Keratinocyte (primary cell): ENCODE measurements around the gene SPTAN1. TPM values are rescaled to one million over a fixed set of nuclear protein-coding genes. Genes with fewer than 3 reads are reported as not detected.
A peak's percentile ranks its signal among the peaks of the same experiment; 100 is the strongest.

Experiments used
- DNase-seq: peaks from one replicate; pipeline ENCODE4 v3.0.0-alpha.2; 2011; ENCODE audit warnings: low read depth, missing footprints, low spot score
- FAIRE-seq: peaks from 2 replicates; lab custom pipeline; 2011; peaks lifted over from hg19 to GRCh38; lab: Jason Lieb, UNC
- H2AFZ ChIP-seq: 2 replicates; pipeline ENCODE4 v1.6.0; 2012; ENCODE audit warnings: low read length, control low read depth, inconsistent platforms; ENCODE audit not compliant: control insufficient read depth
- H3K27ac ChIP-seq: 2 replicates; pipeline ENCODE4 v1.5.1; 2011; ENCODE audit warnings: low read length; ENCODE audit not compliant: control insufficient read depth, insufficient read depth
- H3K27me3 ChIP-seq: 3 replicates; pipeline ENCODE4 v1.6.0; 2011; ENCODE audit warnings: low read length; ENCODE audit not compliant: control insufficient read depth, insufficient read depth; ENCODE audit errors: extremely low read depth
- H3K36me3 ChIP-seq, 2 experiments: 2 replicates in 1 of 2; 3 replicates in 1 of 2; pipeline ENCODE4 v1.5.1; 2011; ENCODE audit warnings: low read length in 2 of 2, mild to moderate bottlenecking in 1 of 2; ENCODE audit not compliant: control insufficient read depth in 2 of 2, insufficient read depth in 2 of 2; ENCODE audit errors: extremely low read depth in 1 of 2
- H3K4me1 ChIP-seq: 3 replicates; pipeline ENCODE4 v1.5.1; 2011; ENCODE audit warnings: low read length; ENCODE audit not compliant: control insufficient read depth, insufficient read depth; ENCODE audit errors: extremely low read depth
- H3K4me2 ChIP-seq: 3 replicates; pipeline ENCODE4 v1.6.0; 2011; ENCODE audit warnings: low read depth, low read length; ENCODE audit not compliant: control insufficient read depth, insufficient read depth; ENCODE audit errors: extremely low read depth
- H3K4me3 ChIP-seq, 3 experiments: fragments of 200-600 bp in 1 of 3; sonication (generic) in 1 of 3; 2 replicates in 2 of 3; 3 replicates in 1 of 3; pipeline ENCODE4 v1.5.1; 2011 to 2016; ENCODE audit warnings: low read length in 3 of 3, mild to moderate bottlenecking in 3 of 3, control low read depth in 2 of 3, inconsistent platforms in 1 of 3, low read depth in 1 of 3, mixed read lengths in 1 of 3, mixed run types in 1 of 3, moderate library complexity in 1 of 3; ENCODE audit not compliant: control insufficient read depth in 2 of 3, insufficient read depth in 2 of 3; ENCODE audit errors: extremely low read depth in 1 of 3
- H3K79me2 ChIP-seq: 2 replicates; pipeline ENCODE4 v1.6.0; 2012; ENCODE audit warnings: low read length; ENCODE audit not compliant: control insufficient read depth, insufficient read depth
- H3K9ac ChIP-seq: 3 replicates; pipeline ENCODE4 v1.6.0; 2011; ENCODE audit warnings: low read length; ENCODE audit not compliant: control insufficient read depth, insufficient read depth; ENCODE audit errors: extremely low read depth
- H3K9me1 ChIP-seq: 3 replicates; pipeline ENCODE4 v1.6.0; 2011; ENCODE audit warnings: low read length; ENCODE audit not compliant: control insufficient read depth, insufficient read depth; ENCODE audit errors: extremely low read depth
- H3K9me3 ChIP-seq: 2 replicates; pipeline ENCODE4 v1.5.1; 2012; ENCODE audit warnings: low read depth, low read length; ENCODE audit not compliant: control insufficient read depth
- H4K20me1 ChIP-seq: 3 replicates; pipeline ENCODE4 v1.6.0; 2011; ENCODE audit warnings: low read length; ENCODE audit not compliant: control insufficient read depth, insufficient read depth; ENCODE audit errors: extremely low read depth
- CTCF ChIP-seq, 3 experiments: IDR thresholded peaks in 1 of 3; conservative IDR thresholded peaks in 1 of 3; optimal IDR thresholded peaks in 1 of 3; 2 replicates in 2 of 3; 3 replicates in 1 of 3; pipeline versions ENCODE3 to v1.5.1; 2011; ENCODE audit warnings: low read length in 3 of 3, mild to moderate bottlenecking in 3 of 3, moderate library complexity in 2 of 3, control low read depth in 1 of 3, inconsistent platforms in 1 of 3; ENCODE audit not compliant: insufficient read depth in 2 of 3; ENCODE audit errors: extremely low read depth in 1 of 3
- EZH2 ChIP-seq: IDR thresholded peaks from one replicate; pipeline ENCODE4 v1.6.1; 2012; ENCODE audit warnings: inconsistent platforms, mild to moderate bottlenecking, low read length, moderate library complexity
- dilution Hi-C: fragments of 300-500 bp; cut with MboI; formaldehyde crosslinking; loops from one replicate; pipeline ENCODE4 v1.7.0; 2020; ENCODE audit warnings: low sequenced_read_pairs; ENCODE audit not compliant: extremely low pct_ligation_motif_present
- polyA plus RNA-seq, 5 experiments: library from polyadenylated mRNA; depleted of rRNA in 3 of 5; stranded (reverse) in 3 of 5; stranded (forward) in 1 of 5; unstranded in 1 of 5; fragments of >200 nt; gene quantifications; 1 replicate in 1 of 5; 2 replicates in 3 of 5; 3 replicates in 1 of 5; pipeline versions ENCODE4 v1.2.1 to v1.2.3, GENCODE V29; 2011 to 2012; ENCODE audit warnings: missing spikeins in 2 of 5, low read depth in 1 of 5, low replicate concordance in 1 of 5

The SPTAN1 gene
- polyA plus RNA-seq, 1 donor (not counting 4 experiments of a cell fraction or from before 2014, with no cell fraction given), result 98.7 TPM

DNA sequence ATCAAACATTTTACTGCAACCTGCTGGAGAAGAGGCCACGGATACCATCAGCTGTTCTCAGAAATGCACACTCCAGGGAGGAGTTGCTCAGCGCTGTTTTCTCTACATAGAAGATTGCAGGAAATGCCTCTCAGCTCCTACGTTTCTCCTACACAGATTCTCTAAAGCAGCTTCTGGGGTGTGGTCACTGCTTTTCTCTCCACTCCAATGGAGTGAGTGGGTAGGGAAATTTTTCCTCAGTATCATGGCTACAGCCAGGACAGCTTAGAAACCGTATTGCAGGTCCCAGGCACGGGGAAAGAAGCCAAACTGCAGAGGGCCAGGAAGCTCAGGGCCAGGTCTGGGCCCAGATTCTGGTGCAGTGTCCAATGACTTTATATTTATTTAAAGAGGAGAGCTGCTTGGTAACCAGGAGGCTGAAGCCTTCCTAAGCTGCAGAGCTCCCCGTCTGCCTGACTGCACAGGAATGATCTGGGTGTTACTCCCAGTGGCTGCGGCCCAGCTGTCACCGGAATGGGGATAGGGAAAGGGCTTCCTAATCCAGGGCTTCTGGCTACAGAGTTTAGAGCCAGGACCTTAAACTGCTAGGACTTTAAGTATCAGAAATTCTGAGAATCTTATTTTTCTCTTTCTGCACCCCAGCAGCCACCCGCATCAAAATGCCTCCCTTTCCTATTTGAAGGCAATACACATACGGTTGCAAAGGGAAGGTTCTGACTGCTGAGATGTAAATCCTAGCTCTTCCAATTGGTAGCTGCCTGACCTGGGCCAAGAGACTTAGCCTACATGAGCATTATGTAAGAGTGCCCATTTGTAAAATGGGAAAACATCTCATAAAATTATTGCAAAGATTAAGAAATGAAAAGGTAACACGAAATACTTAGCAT, 1.4 kb upstream of the SPTAN1 start:
- dilution Hi-C loops, result no loop called here
- DNase-seq, result no peak

DNA sequence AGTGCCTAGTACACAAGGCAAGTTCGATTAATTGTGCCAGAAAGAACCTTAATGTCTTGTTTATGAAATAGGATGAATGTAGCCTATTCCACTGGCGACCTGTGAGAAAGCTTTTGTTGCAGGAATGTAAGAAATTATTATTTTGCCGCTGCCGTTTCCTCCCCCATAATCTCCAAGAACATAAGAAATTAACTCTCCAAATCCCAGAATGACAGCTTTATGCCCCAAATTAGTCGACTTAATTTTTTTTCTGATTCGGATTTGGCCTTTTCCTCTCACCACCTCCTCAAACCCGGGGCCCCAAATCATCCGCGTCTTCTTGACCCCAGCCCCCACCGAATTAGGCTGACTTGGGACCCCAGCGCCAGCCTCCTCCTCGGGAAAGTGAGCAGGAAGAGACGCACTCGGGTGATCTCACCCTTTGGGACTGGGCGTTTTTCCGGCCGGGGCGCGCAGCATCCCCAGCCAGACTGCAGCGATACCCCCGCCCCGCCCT, 682 bp upstream of the SPTAN1 start:
- peaks cover 11% of the 10 kb centered on the region for H4K20me1 ChIP-seq
- no peaks in the 10 kb centered on the region for H3K27me3 ChIP-seq
- TF ChIP-seq EZH2, result no peak
- TF ChIP-seq CTCF (optimal IDR thresholded peaks at IDR 0.05 in 1 of 3, IDR thresholded peaks at IDR 0.05 in 1 of 3, conservative IDR thresholded peaks at IDR 0.05 in 1 of 3; ENCODE audit: extremely low read depth in 1 of 3, insufficient read depth in 2 of 3, low read length in 3 of 3), result no peak
- H3K9me1 ChIP-seq, result no peaks in the 10 kb centered on the region
- DNase-seq (no peak), FAIRE-seq (no peak)
- H3K4me1 ChIP-seq, result peaks cover 43% of the 10 kb centered on the region
- H2AFZ ChIP-seq, result peak overlapping the region; percentile 84
- H3K9ac ChIP-seq, result peak overlapping the region; percentile 69
- peak overlapping the region; percentile 69 to 90 (median 82) for H3K4me3 ChIP-seq
- peaks cover 40% of the 10 kb centered on the region for H3K79me2 ChIP-seq
- H3K36me3 ChIP-seq, result no peaks in the 10 kb centered on the region
- dilution Hi-C loops, result no loop called here
- H3K27ac ChIP-seq, result peak overlapping the region; percentile 61
- H3K4me2 ChIP-seq, result peak overlapping the region; percentile 94
- no peaks in the 10 kb centered on the region for H3K9me3 ChIP-seq

More for the DNA sequence above, 1.4 kb upstream of the SPTAN1 start:
- peaks cover 34% of the 10 kb centered on the region for H3K79me2 ChIP-seq
- no peaks in the 10 kb centered on the region for H3K9me1 ChIP-seq
- peak overlapping the region; percentile 69 to 90 (median 82) for H3K4me3 ChIP-seq
- no peak for TF ChIP-seq CTCF (optimal IDR thresholded peaks at IDR 0.05 in 1 of 3, IDR thresholded peaks at IDR 0.05 in 1 of 3, conservative IDR thresholded peaks at IDR 0.05 in 1 of 3; ENCODE audit: extremely low read depth in 1 of 3, insufficient read depth in 2 of 3, low read length in 3 of 3)
- no peak for TF ChIP-seq EZH2
- no peaks in the 10 kb centered on the region for H3K9me3 ChIP-seq
- peaks cover 38% of the 10 kb centered on the region for H3K4me1 ChIP-seq
- no peaks in the 10 kb centered on the region for H3K27me3 ChIP-seq
- peak overlapping the region; percentile 61 for H3K27ac ChIP-seq
- H3K4me2 ChIP-seq, result peak overlapping the region; percentile 94
- peaks cover 7% of the 10 kb centered on the region for H4K20me1 ChIP-seq
- peak overlapping the region; percentile 69 for H3K9ac ChIP-seq
- peak overlapping the region; percentile 84 for H2AFZ ChIP-seq
- FAIRE-seq, result no peak
- H3K36me3 ChIP-seq, result no peaks in the 10 kb centered on the region
